H9 (cell line): ENCODE data around the gene CNBP. TPM values are rescaled to one million over a fixed set of nuclear protein-coding genes. Genes with fewer than 3 reads are reported as not detected.
A peak's percentile ranks its signal among the peaks of the same experiment; 100 is the strongest.
"Not testable (repeated sequence)": the region's sequence is repeated elsewhere in the genome, so short reads cannot be mapped to it uniquely, and the experiment has no call there.

Experiments used
- DNase-seq: peaks from one replicate; pipeline ENCODE4 v3.0.0-alpha.2; 2017
- H2AFZ ChIP-seq: one replicate; pipeline ENCODE4 v1.6.1; 2013; ENCODE audit warnings: mild to moderate bottlenecking, low read length, control low read depth, moderate library complexity
- H2AK5ac ChIP-seq: 2 replicates; pipeline ENCODE4 v1.6.1; 2013; ENCODE audit warnings: low read length, control low read depth, mixed read lengths; ENCODE audit not compliant: insufficient read length
- H2BK120ac ChIP-seq: one replicate; pipeline ENCODE4 v1.6.1; 2013; ENCODE audit warnings: low read depth, mild to moderate bottlenecking, low read length, control low read depth, inconsistent platforms; ENCODE audit not compliant: poor library complexity, severe bottlenecking
- H2BK12ac ChIP-seq: 2 replicates; pipeline ENCODE4 v1.6.1; 2013; ENCODE audit warnings: low read length, control low read depth, mixed read lengths, low read depth; ENCODE audit not compliant: insufficient read length
- H2BK15ac ChIP-seq: 2 replicates; pipeline ENCODE4 v1.6.1; 2013; ENCODE audit warnings: low read depth, low read length, control low read depth
- H2BK20ac ChIP-seq: one replicate; pipeline ENCODE4 v1.6.1; 2013; ENCODE audit warnings: low read depth, mild to moderate bottlenecking, low read length, control low read depth, inconsistent platforms; ENCODE audit not compliant: poor library complexity, severe bottlenecking
- H2BK5ac ChIP-seq: 2 replicates; pipeline ENCODE4 v1.6.1; 2013; ENCODE audit warnings: low read length, control low read depth, mixed read lengths; ENCODE audit not compliant: insufficient read length
- H3K14ac ChIP-seq: 2 replicates; pipeline ENCODE4 v1.6.1; 2013; ENCODE audit warnings: low read length, control low read depth; ENCODE audit not compliant: insufficient read depth
- H3K18ac ChIP-seq: 2 replicates; pipeline ENCODE4 v1.6.1; 2013; ENCODE audit warnings: low read depth, mild to moderate bottlenecking, mixed read lengths, low read length, control low read depth; ENCODE audit not compliant: insufficient read length
- H3K23ac ChIP-seq: 2 replicates; pipeline ENCODE4 v1.6.1; 2013; ENCODE audit warnings: low read length, control low read depth, mixed read lengths, low read depth; ENCODE audit not compliant: insufficient read length
- H3K23me2 ChIP-seq: 2 replicates; pipeline ENCODE4 v1.6.1; 2013; ENCODE audit warnings: low read depth, mild to moderate bottlenecking, mixed read lengths, low read length, control low read depth; ENCODE audit not compliant: insufficient read length, poor library complexity, severe bottlenecking
- H3K27ac ChIP-seq: 2 replicates; pipeline ENCODE4 v1.5.1; 2013; ENCODE audit warnings: low read length, control low read depth, mixed read lengths, low read depth; ENCODE audit not compliant: insufficient read length
- H3K27me3 ChIP-seq: 2 replicates; pipeline ENCODE4 v1.6.1; 2013; ENCODE audit warnings: low read length, control low read depth, inconsistent platforms; ENCODE audit not compliant: insufficient read depth
- H3K4ac ChIP-seq: 2 replicates; pipeline ENCODE4 v1.6.1; 2013; ENCODE audit warnings: low read depth, mild to moderate bottlenecking, control low read depth, inconsistent platforms, low read length, moderate library complexity
- H3K4me1 ChIP-seq: 2 replicates; pipeline ENCODE4 v1.6.1; 2013; ENCODE audit warnings: low read length, control low read depth, inconsistent platforms; ENCODE audit not compliant: insufficient read depth
- H3K4me2 ChIP-seq: 2 replicates; pipeline ENCODE4 v1.6.1; 2013; ENCODE audit warnings: low read length, control low read depth, mixed read lengths; ENCODE audit not compliant: insufficient read length, insufficient read depth
- H3K56ac ChIP-seq: 2 replicates; pipeline ENCODE4 v1.6.1; 2013; ENCODE audit warnings: low read depth, mild to moderate bottlenecking, mixed read lengths, low read length, control low read depth; ENCODE audit not compliant: insufficient read length
- H3K79me1 ChIP-seq: 2 replicates; pipeline ENCODE4 v1.6.1; 2013; ENCODE audit warnings: low read depth, mild to moderate bottlenecking, moderate library complexity, low read length, control low read depth, inconsistent platforms; ENCODE audit not compliant: insufficient read depth, poor library complexity, severe bottlenecking
- H3K79me2 ChIP-seq: 2 replicates; pipeline ENCODE4 v1.6.1; 2013; ENCODE audit warnings: low read length, control low read depth, inconsistent platforms; ENCODE audit not compliant: insufficient read depth
- H3K9ac ChIP-seq: 2 replicates; pipeline ENCODE4 v1.6.1; 2013; ENCODE audit warnings: low read length, control low read depth, mixed read lengths; ENCODE audit not compliant: insufficient read length; ENCODE audit errors: extremely low read depth
- H3K9me3 ChIP-seq: one replicate; pipeline ENCODE4 v1.6.1; 2013; ENCODE audit warnings: low read depth, low read length, inconsistent platforms; ENCODE audit not compliant: control insufficient read depth
- H3T11ph ChIP-seq: one replicate; pipeline ENCODE4 v1.6.1; 2013; ENCODE audit warnings: mild to moderate bottlenecking, low read length, control low read depth, inconsistent platforms
- H4K20me1 ChIP-seq: one replicate; pipeline ENCODE4 v1.6.1; 2013; ENCODE audit not compliant: control insufficient read depth, insufficient read length, insufficient read depth
- H4K5ac ChIP-seq: 2 replicates; pipeline ENCODE4 v1.6.1; 2013; ENCODE audit warnings: low read depth, mild to moderate bottlenecking, mixed read lengths, low read length, control low read depth; ENCODE audit not compliant: insufficient read length
- H4K8ac ChIP-seq: replicated peaks from 2 replicates; pipeline ENCODE4 v1.6.1; 2013; ENCODE audit warnings: low read length, control low read depth, mixed read lengths, low read depth; ENCODE audit not compliant: insufficient read length
- H4K91ac ChIP-seq: 2 replicates; pipeline ENCODE4 v1.6.1; 2013; ENCODE audit warnings: low read depth, mild to moderate bottlenecking, moderate library complexity, mixed read lengths, low read length, control low read depth; ENCODE audit not compliant: insufficient read length
- H3K27ac Mint-ChIP-seq, 3 experiments: 2 replicates in 2 of 3; 3 replicates in 1 of 3; pipeline ENCODE4 v1.8.0; 2020 to 2021; ENCODE audit warnings: mixed read lengths in 3 of 3, mild to moderate bottlenecking in 1 of 3, moderate library complexity in 1 of 3
- H3K27me3 Mint-ChIP-seq: 2 replicates; pipeline ENCODE4 v1.8.0; 2021; ENCODE audit warnings: low read depth, mild to moderate bottlenecking, moderate library complexity, mixed read lengths
- H3K36me3 Mint-ChIP-seq, 3 experiments: 2 replicates in 2 of 3; 3 replicates in 1 of 3; pipeline ENCODE4 v1.8.0; 2020 to 2021; ENCODE audit warnings: low read depth in 3 of 3, mixed read lengths in 3 of 3; ENCODE audit not compliant: insufficient read depth in 1 of 3
- H3K4me1 Mint-ChIP-seq, 2 experiments: 2 replicates each; pipeline ENCODE4 v1.8.0; 2020; ENCODE audit warnings: mixed read lengths in 2 of 2
- H3K4me3 Mint-ChIP-seq, 2 experiments: 2 replicates in 1 of 2; 3 replicates in 1 of 2; pipeline ENCODE4 v1.8.0; 2020 to 2021; ENCODE audit warnings: mild to moderate bottlenecking in 2 of 2, mixed read lengths in 2 of 2, moderate library complexity in 1 of 2
- H3K9me3 Mint-ChIP-seq, 2 experiments: 2 replicates in 1 of 2; 3 replicates in 1 of 2; pipeline ENCODE4 v1.8.0; 2020; ENCODE audit warnings: mild to moderate bottlenecking in 2 of 2, mixed read lengths in 2 of 2, moderate library complexity in 1 of 2
- WGBS: extraction: QIAGEN DNeasy Blood & Tissue Kit; methylation state at CpG from one replicate; pipeline ENCODE4 v1.1.7; 2013; ENCODE audit warnings: missing lambda C conversion rate, low lambda C conversion rate, mixed read lengths; ENCODE audit not compliant: insufficient read length; ENCODE audit errors: extremely low coverage; 5-methylcytosine and 5-hydroxymethylcytosine counted together
- total RNA-seq: library from RNA; stranded (reverse); gene quantifications from 2 replicates; pipeline ENCODE4 v1.2.1, GENCODE V29; 2021
- TF ChIP-seq, protein P1 (sequence below): fragments of 200-600 bp; sonication (generic); conservative IDR thresholded peaks from 3 replicates; pipeline ENCODE4 v1.8.0; 2021; ENCODE audit warnings: antibody characterized with exemption, mild to moderate bottlenecking

The CNBP gene
- total RNA-seq, 1 experiment from 2014 or later: 433 TPM

DNA sequence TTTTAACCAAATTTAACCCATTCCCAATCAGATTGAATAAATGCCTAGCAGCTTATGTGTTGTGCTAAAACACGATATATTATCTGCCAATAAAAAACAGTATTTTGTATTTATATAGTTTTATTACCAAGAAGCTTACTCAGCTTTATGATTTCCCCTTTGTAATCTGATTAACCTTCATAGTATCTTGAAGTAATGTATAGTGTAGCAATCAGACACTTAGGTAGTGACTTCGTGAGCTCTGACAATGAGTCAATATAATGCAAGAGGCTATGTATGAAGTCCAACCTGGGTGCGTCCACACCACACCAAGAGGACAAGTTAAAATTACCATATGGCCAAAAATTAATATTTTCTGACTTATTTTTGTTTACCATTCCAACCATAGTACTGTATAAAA is 2.1 kb upstream of the CNBP start:
- H3K9me3 Mint-ChIP-seq: no peaks in the 10 kb centered on the region
- Histone ChIP-seq H3T11ph (no peak overlapping the region), H2BK15ac (no peak overlapping the region), H2AFZ (no peak overlapping the region), H4K20me1 (no peaks in the 10 kb centered on the region), H3K56ac (no peak overlapping the region), H3K79me1 (no peaks in the 10 kb centered on the region), H3K14ac (no peak overlapping the region), H3K79me2 (peaks cover 27% of the 10 kb centered on the region), H3K9ac (no peak overlapping the region), H3K4ac (no peak overlapping the region), H3K4me1 (no peaks in the 10 kb centered on the region), H2AK5ac (no peak overlapping the region), H2BK20ac (no peak overlapping the region), H3K27ac (no peak overlapping the region), H3K23ac (no peak overlapping the region), H2BK5ac (no peak overlapping the region), H3K18ac (no peak overlapping the region), H4K91ac (no peak overlapping the region), H3K9me3 (no peaks in the 10 kb centered on the region), H3K23me2 (peaks cover 11% of the 10 kb centered on the region), H4K5ac (no peak overlapping the region), H3K4me2 (no peak overlapping the region), H4K8ac (no peak overlapping the region), H2BK12ac (no peak overlapping the region), H3K27me3 (no peaks in the 10 kb centered on the region), H2BK120ac (no peak overlapping the region)
- TF ChIP-seq, protein P1, sequence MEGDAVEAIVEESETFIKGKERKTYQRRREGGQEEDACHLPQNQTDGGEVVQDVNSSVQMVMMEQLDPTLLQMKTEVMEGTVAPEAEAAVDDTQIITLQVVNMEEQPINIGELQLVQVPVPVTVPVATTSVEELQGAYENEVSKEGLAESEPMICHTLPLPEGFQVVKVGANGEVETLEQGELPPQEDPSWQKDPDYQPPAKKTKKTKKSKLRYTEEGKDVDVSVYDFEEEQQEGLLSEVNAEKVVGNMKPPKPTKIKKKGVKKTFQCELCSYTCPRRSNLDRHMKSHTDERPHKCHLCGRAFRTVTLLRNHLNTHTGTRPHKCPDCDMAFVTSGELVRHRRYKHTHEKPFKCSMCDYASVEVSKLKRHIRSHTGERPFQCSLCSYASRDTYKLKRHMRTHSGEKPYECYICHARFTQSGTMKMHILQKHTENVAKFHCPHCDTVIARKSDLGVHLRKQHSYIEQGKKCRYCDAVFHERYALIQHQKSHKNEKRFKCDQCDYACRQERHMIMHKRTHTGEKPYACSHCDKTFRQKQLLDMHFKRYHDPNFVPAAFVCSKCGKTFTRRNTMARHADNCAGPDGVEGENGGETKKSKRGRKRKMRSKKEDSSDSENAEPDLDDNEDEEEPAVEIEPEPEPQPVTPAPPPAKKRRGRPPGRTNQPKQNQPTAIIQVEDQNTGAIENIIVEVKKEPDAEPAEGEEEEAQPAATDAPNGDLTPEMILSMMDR: no peak
- peaks cover 13 to 15% of the 10 kb centered on the region in 2 experiments for H3K4me1 Mint-ChIP-seq
- no CpG with 5 or more reads among the region's 3 CpGs for WGBS
- H3K27me3 Mint-ChIP-seq: no peaks in the 10 kb centered on the region
- H3K36me3 Mint-ChIP-seq: peaks cover 11 to 19% (median 18%) of the 10 kb centered on the region in 3 experiments
- H3K27ac Mint-ChIP-seq: no peak overlapping the region
- H3K4me3 Mint-ChIP-seq: no peak overlapping the region
- DNase-seq: no peak

DNA sequence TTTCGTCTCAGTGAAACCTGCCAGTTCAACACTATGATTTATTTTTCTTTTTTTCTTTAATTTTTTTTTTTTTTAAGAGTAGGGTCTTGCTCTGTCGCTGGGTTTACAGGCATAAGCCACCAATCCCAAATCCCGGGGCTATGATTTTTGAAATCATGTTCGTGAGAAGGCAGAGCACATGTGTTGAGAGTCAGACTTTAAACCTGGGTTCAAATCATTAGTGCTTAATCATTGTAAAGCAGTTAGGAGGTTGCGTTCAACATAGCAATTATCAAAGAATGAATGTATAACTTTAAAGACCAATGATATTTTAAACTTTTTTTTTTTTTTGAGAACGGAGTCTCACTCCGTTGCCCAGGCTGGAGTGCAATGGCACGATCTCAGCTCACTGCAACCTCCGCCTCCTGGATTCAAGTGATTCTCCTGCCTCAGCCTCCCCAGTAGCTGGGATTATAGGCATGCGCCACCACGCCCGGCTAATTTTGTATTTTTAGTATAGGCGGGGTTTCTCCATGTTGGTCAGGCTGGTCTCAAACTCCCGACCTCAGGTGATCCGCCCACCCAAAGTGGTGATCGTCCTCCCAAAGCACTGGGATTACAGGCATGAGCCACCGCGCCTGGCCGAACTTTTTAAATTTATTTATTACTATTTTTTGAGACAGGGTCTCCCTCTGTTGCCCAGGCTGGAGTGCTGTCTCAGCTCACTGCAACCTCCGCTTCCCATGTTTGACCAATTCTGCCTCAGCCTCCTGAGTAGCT is 1.3 kb upstream of the CNBP start:
- Mint-ChIP-seq H3K4me3 (peak overlapping the region; percentile 94 to 98), H3K4me1 (peaks cover 19 to 22% of the 10 kb centered on the region in 2 experiments), H3K36me3 (peaks cover 17 to 25% (median 25%) of the 10 kb centered on the region in 3 experiments)
- not testable (repeated sequence) for H3K23ac ChIP-seq, H3K4me1 ChIP-seq, H3K4ac ChIP-seq, H3K27me3 ChIP-seq, DNase-seq, H3K27ac Mint-ChIP-seq, H3K56ac ChIP-seq, H3K79me1 ChIP-seq, H2BK120ac ChIP-seq, H3K27ac ChIP-seq, H3T11ph ChIP-seq, H3K9me3 ChIP-seq, H4K20me1 ChIP-seq, H2AK5ac ChIP-seq, H3K27me3 Mint-ChIP-seq, H4K5ac ChIP-seq, H4K8ac ChIP-seq, H2BK5ac ChIP-seq, H3K9me3 Mint-ChIP-seq, H2AFZ ChIP-seq, H2BK15ac ChIP-seq, H3K14ac ChIP-seq, H3K9ac ChIP-seq, H4K91ac ChIP-seq, H3K18ac ChIP-seq, H2BK12ac ChIP-seq, H2BK20ac ChIP-seq
- Histone ChIP-seq H3K4me2 (peak overlapping the region; percentile 100), H3K79me2 (peaks cover 34% of the 10 kb centered on the region), H3K23me2 (peaks cover 11% of the 10 kb centered on the region)
- no CpG with 5 or more reads among the region's 20 CpGs for WGBS
